ENCODE measurements around the gene ATXN1L. TPM values are rescaled to one million over a fixed set of nuclear protein-coding genes. Genes with fewer than 3 reads are reported as not detected.
A peak's percentile ranks its signal among the peaks of the same experiment; 100 is the strongest.
"Not testable (repeated sequence)": the region's sequence is repeated elsewhere in the genome, so short reads cannot be mapped to it uniquely, and the experiment has no call there.

The ATXN1L gene
- 7.7 TPM for total RNA-seq

- peak; percentile 97 to 98 for DNase-seq (ENCODE audit: low spot score in 2 of 2)
- no peak for FAIRE-seq
Measured at GRCh38 chr16:71845639-71846430, at the start of gene ATXN1L. Gene ATXN1L, plus strand, starts transcription at chr16:71845976. Its CDS starts 3,765 bp downstream, at chr16:71849741.

GRCh38 chr16:71796501-71797097 is 49.2 kb upstream of the ATXN1L start:
- DNase-seq (ENCODE audit: low spot score in 2 of 2), result no peak
- FAIRE-seq, result no peak

GRCh38 chr16:71803305-71803690 is 42.5 kb upstream of the ATXN1L start:
- FAIRE-seq, result no peak
- DNase-seq (ENCODE audit: low spot score in 2 of 2), result no peak

GRCh38 chr16:71807905-71808592 is 37.7 kb upstream of the ATXN1L start:
- FAIRE-seq (no peak), DNase-seq (ENCODE audit: low spot score in 2 of 2) (peak; percentile 14 to 29)

GRCh38 chr16:71808593-71809459 is 37.0 kb upstream of the ATXN1L start, which contains the start of gene AP1G1:
Gene AP1G1, minus strand, starts transcription at chr16:71808834. Its CDS starts 19,355 bp downstream, at chr16:71789479.
- peak; percentile 92 for DNase-seq (ENCODE audit: low spot score in 2 of 2)
- no peak for FAIRE-seq

GRCh38 chr16:71810155-71810530 is 35.6 kb upstream of the ATXN1L start:
- FAIRE-seq; DNase-seq (ENCODE audit: low spot score in 2 of 2): not testable (repeated sequence)

- FAIRE-seq, result no peak
- DNase-seq (ENCODE audit: low spot score in 2 of 2), result no peak
Measured at GRCh38 chr16:71811261-71811803, 34.4 kb upstream of the ATXN1L start.

GRCh38 chr16:71817155-71817500 is 28.6 kb upstream of the ATXN1L start:
- DNase-seq (ENCODE audit: low spot score in 2 of 2); FAIRE-seq: not testable (repeated sequence)

GRCh38 chr16:71826533-71827017 is 19.2 kb upstream of the ATXN1L start:
- FAIRE-seq (no peak), DNase-seq (ENCODE audit: low spot score in 2 of 2) (no peak)

- no peak for FAIRE-seq
- DNase-seq (ENCODE audit: low spot score in 2 of 2), result no peak
Measured at GRCh38 chr16:71830359-71830758, 15.4 kb upstream of the ATXN1L start.

- FAIRE-seq; DNase-seq (ENCODE audit: low spot score in 2 of 2): not testable (repeated sequence)
Measured at GRCh38 chr16:71831698-71832097, 14.1 kb upstream of the ATXN1L start.

GRCh38 chr16:71832112-71832511 is 13.7 kb upstream of the ATXN1L start:
- not testable (repeated sequence) for FAIRE-seq; DNase-seq (ENCODE audit: low spot score in 2 of 2)

GRCh38 chr16:71834291-71834690 is 11.5 kb upstream of the ATXN1L start:
- no peak for DNase-seq (ENCODE audit: low spot score in 2 of 2)
- FAIRE-seq, result no peak

GRCh38 chr16:71837150-71837549 is 8.6 kb upstream of the ATXN1L start:
- FAIRE-seq (no peak), DNase-seq (ENCODE audit: low spot score in 2 of 2) (no peak)

GRCh38 chr16:71840052-71840451 is 5.7 kb upstream of the ATXN1L start:
- FAIRE-seq (no peak), DNase-seq (ENCODE audit: low spot score in 2 of 2) (no peak)

GRCh38 chr16:71843572-71843971 is 2.2 kb upstream of the ATXN1L start:
- FAIRE-seq, result no peak
- DNase-seq (ENCODE audit: low spot score in 2 of 2), result no peak

- DNase-seq (ENCODE audit: low spot score in 2 of 2) (no peak), FAIRE-seq (no peak)
Measured at GRCh38 chr16:71846431-71846830, 655 bp downstream of the ATXN1L start.

- no peak for FAIRE-seq
- DNase-seq (ENCODE audit: low spot score in 2 of 2), result no peak
Measured at GRCh38 chr16:71847096-71847495, 1.3 kb downstream of the ATXN1L start.

- DNase-seq (ENCODE audit: low spot score in 2 of 2), result no peak
- FAIRE-seq, result no peak
Measured at GRCh38 chr16:71848622-71849021, 2.8 kb downstream of the ATXN1L start.

GRCh38 chr16:71851746-71852145 is 6.0 kb downstream of the ATXN1L start:
- DNase-seq (ENCODE audit: low spot score in 2 of 2) (no peak), FAIRE-seq (no peak)
